HepG2 (cell line): ENCODE measurements around the gene NEURL2. TPM values are rescaled to one million over a fixed set of nuclear protein-coding genes. Genes with fewer than 3 reads are reported as not detected.
A peak's percentile ranks its signal among the peaks of the same experiment; 100 is the strongest.

Experiments used
- CHD4 ChIP-seq: fragments of 200-600 bp; sonication (generic); IDR thresholded peaks from 2 replicates; pipeline ENCODE4 v1.7.0; 2017; ENCODE audit warnings: mild to moderate bottlenecking, low read length, borderline replicate concordance
- HNF1B ChIP-seq: sonication (generic); formaldehyde crosslinking; IDR thresholded peaks from 2 replicates; pipeline ENCODE4 v1.5.1; 2020; ENCODE audit warnings: mild to moderate bottlenecking, moderate library complexity, missing genetic modification reagents
- POLR2AphosphoS5 ChIP-seq: IDR thresholded peaks from 2 replicates; pipeline ENCODE4 v1.6.1; 2012; ENCODE audit warnings: low read depth, low read length
- SKIL ChIP-seq: sonication (generic); formaldehyde crosslinking; IDR thresholded peaks from 2 replicates; pipeline ENCODE4 v1.8.0; 2022; ENCODE audit warnings: missing genetic modification reagents, mild to moderate bottlenecking, moderate library complexity, borderline replicate concordance
- SOX5 ChIP-seq: IDR thresholded peaks from 2 replicates; pipeline ENCODE4 v1.6.1; 2016; ENCODE audit warnings: borderline replicate concordance
- TEAD2 ChIP-seq: sonication (generic); formaldehyde crosslinking; IDR thresholded peaks from 2 replicates; pipeline ENCODE4 v1.9.0; 2021; ENCODE audit warnings: missing genetic modification reagents
- ZBTB3 ChIP-seq: sonication (generic); formaldehyde crosslinking; IDR thresholded peaks from 2 replicates; pipeline ENCODE4 v1.4.0; 2020; ENCODE audit warnings: low read depth, mild to moderate bottlenecking, moderate library complexity, missing genetic modification reagents, borderline replicate concordance
- ZBTB49 ChIP-seq: sonication (generic); formaldehyde crosslinking; IDR thresholded peaks from 2 replicates; pipeline ENCODE4 v1.4.0; 2020; ENCODE audit warnings: missing genetic modification reagents, borderline replicate concordance
- ZNF101 ChIP-seq: sonication (generic); formaldehyde crosslinking; IDR thresholded peaks from 2 replicates; pipeline ENCODE4 v1.4.0; 2020; ENCODE audit warnings: mild to moderate bottlenecking, low read depth, missing genetic modification reagents, borderline replicate concordance
- ZNF275 ChIP-seq: sonication (generic); formaldehyde crosslinking; IDR thresholded peaks from 2 replicates; pipeline ENCODE4 v1.8.0; 2022; ENCODE audit warnings: missing genetic modification reagents, mild to moderate bottlenecking, inconsistent platforms, borderline replicate concordance
- ZNF280D ChIP-seq: sonication (generic); formaldehyde crosslinking; IDR thresholded peaks from 2 replicates; pipeline ENCODE4 v1.5.1; 2020; ENCODE audit warnings: mild to moderate bottlenecking, missing genetic modification reagents
- ZNF343 ChIP-seq: sonication (generic); formaldehyde crosslinking; IDR thresholded peaks from 2 replicates; pipeline ENCODE4 v1.4.0; 2020; ENCODE audit warnings: mild to moderate bottlenecking, missing genetic modification reagents
- ZNF670 ChIP-seq: sonication (generic); formaldehyde crosslinking; IDR thresholded peaks from 2 replicates; pipeline ENCODE4 v1.8.0; 2022; ENCODE audit warnings: mild to moderate bottlenecking, missing genetic modification reagents, borderline replicate concordance
- ZNF839 ChIP-seq: sonication (generic); formaldehyde crosslinking; IDR thresholded peaks from 2 replicates; pipeline ENCODE4 v1.4.0; 2020; ENCODE audit warnings: missing genetic modification reagents, mild to moderate bottlenecking, borderline replicate concordance
- ZUFSP ChIP-seq: sonication (generic); formaldehyde crosslinking; IDR thresholded peaks from 2 replicates; pipeline ENCODE4 v1.9.0; 2021; ENCODE audit warnings: missing genetic modification reagents, mild to moderate bottlenecking, borderline replicate concordance
- polyA plus RNA-seq, 8 experiments: library from polyadenylated mRNA; depleted of rRNA in 3 of 8; stranded (reverse) in 7 of 8; unstranded in 1 of 8; fragments of >200 nt; fragmentation: Illumina TruSeq in 4 of 8; extraction: Trizol in 4 of 8; gene quantifications; 2 replicates each; pipeline versions ENCODE4 v1.2.1 to v1.2.3, GENCODE V29; 2011 to 2016; ENCODE audit warnings: low read depth in 4 of 8, missing spikeins in 1 of 8, mixed read lengths in 1 of 8; ENCODE audit not compliant: insufficient read depth in 1 of 8
- total RNA-seq, 5 experiments: library from RNA; depleted of rRNA; stranded (reverse); fragments of >200 nt; fragmentation: Illumina TruSeq; extraction: Trizol; gene quantifications; 2 replicates each; pipeline ENCODE4 v1.2.3, GENCODE V29; 2016; ENCODE audit warnings: low read depth in 1 of 5

The NEURL2 gene
- total and polyA plus RNA-seq, 2 of the 13 experiments (the other 11 are each of a cell fraction or from before 2014, with no cell fraction given): 7.2 to 9.7 TPM

GRCh38 chr20:45857114-45857881 lies 33.7 kb downstream of the NEURL2 start, which contains the start of the genes ACOT8 and ZSWIM3 (continued):
- TF ChIP-seq SKIL (CRISPR knock-in tag): no peak
- TF ChIP-seq ZNF670 (CRISPR knock-in tag): no peak
- no peak for TF ChIP-seq ZNF343 (CRISPR knock-in tag)
- TF ChIP-seq ZNF839 (CRISPR knock-in tag): peak; percentile 66
- no peak for TF ChIP-seq ZNF101
- peak; percentile 72; the same call in 1 of the 2 replicates for TF ChIP-seq ZNF280D (CRISPR knock-in tag)
- TF ChIP-seq ZBTB3 (CRISPR knock-in tag): no peak
- TF ChIP-seq ZNF275 (CRISPR knock-in tag): peak; percentile 86
- no peak for TF ChIP-seq ZUFSP
- peak; percentile 95 for TF ChIP-seq HNF1B (CRISPR knock-in tag)
- no peak for TF ChIP-seq CHD4
- TF ChIP-seq TEAD2 (CRISPR knock-in tag): no peak
- peak; percentile 99 for TF ChIP-seq POLR2AphosphoS5
- peak; percentile 48; the same call in 1 of the 2 replicates for TF ChIP-seq SOX5 (CRISPR knock-in tag)
- TF ChIP-seq ZBTB49: no peak
